IMR-90 (cell line): ENCODE measurements around the gene PTP4A2. TPM values are rescaled to one million over a fixed set of nuclear protein-coding genes. Genes with fewer than 3 reads are reported as not detected.
A peak's percentile ranks its signal among the peaks of the same experiment; 100 is the strongest.

ENCODE experiments used
- ATAC-seq: fragments of 200-7000 bp; cut with Tn5 transposase; 2 replicates; pipeline ENCODE4 v1.9.1; 2020; ENCODE audit warnings: low read depth, mild to moderate bottlenecking, moderate library complexity
- BruUV-seq: library from RNA; stranded (reverse); fragments of 400-500 nt; replicated peaks from 2 replicates; lab custom pipeline; 2021; lab: Mats Ljungman, UMichigan
- CTCF ChIA-PET: fragments of 300-600 bp; formaldehyde crosslinking; extraction: SDS; loops from one replicate; lab custom pipeline; 2021; ENCODE audit warnings: antibody characterized with exemption; lab: Yijun Ruan, JAX
- POLR2A ChIA-PET: fragments of 300-600 bp; sonication (Branson Sonifier 250); formaldehyde crosslinking; loops from one replicate; lab custom pipeline; 2022; ENCODE audit warnings: antibody characterized with exemption; ENCODE audit not compliant: unreplicated experiment; lab: Charles Lee
- DNase-seq: peaks from one replicate; pipeline ENCODE4 v3.0.0; 2013
- H2AFZ ChIP-seq: replicated peaks from 2 replicates; pipeline ENCODE3; 2013; ENCODE audit warnings: low read length, mild to moderate bottlenecking; ENCODE audit not compliant: poor library complexity
- H2AK5ac ChIP-seq: 2 replicates; pipeline ENCODE4 v1.6.1; 2013; ENCODE audit warnings: low read depth, low read length, inconsistent platforms
- H2AK9ac ChIP-seq: replicated peaks from 2 replicates; pipeline ENCODE3; 2013; ENCODE audit warnings: mild to moderate bottlenecking, low read depth, low read length, moderate library complexity; ENCODE audit not compliant: poor library complexity
- H2BK120ac ChIP-seq: 2 replicates; pipeline ENCODE4 v1.6.1; 2013; ENCODE audit warnings: low read depth, low read length, inconsistent platforms
- H2BK15ac ChIP-seq: 3 replicates; pipeline ENCODE4 v1.6.1; 2013; ENCODE audit warnings: low read depth, low read length, inconsistent platforms
- H2BK20ac ChIP-seq: 2 replicates; pipeline ENCODE4 v1.6.1; 2013; ENCODE audit warnings: low read depth, mild to moderate bottlenecking, inconsistent platforms, low read length, moderate library complexity
- H2BK5ac ChIP-seq: 2 replicates; pipeline ENCODE4 v1.6.1; 2013; ENCODE audit warnings: mild to moderate bottlenecking, low read depth, low read length, inconsistent platforms; ENCODE audit not compliant: poor library complexity, severe bottlenecking
- H3K14ac ChIP-seq: replicated peaks from 2 replicates; pipeline ENCODE4 v1.6.1; 2013; ENCODE audit warnings: low read depth, low read length, inconsistent platforms
- H3K18ac ChIP-seq: 2 replicates; pipeline ENCODE4 v1.6.1; 2013; ENCODE audit warnings: low read depth, low read length, control low read depth
- H3K23ac ChIP-seq: 2 replicates; pipeline ENCODE4 v1.6.1; 2013; ENCODE audit warnings: low read depth, low read length, inconsistent platforms
- H3K27ac ChIP-seq: 2 replicates; pipeline ENCODE4 v1.5.1; 2013; ENCODE audit warnings: mild to moderate bottlenecking, control low read depth, low read length; ENCODE audit not compliant: insufficient read depth
- H3K27me3 ChIP-seq: 2 replicates; pipeline ENCODE4 v1.6.1; 2013; ENCODE audit warnings: low read length; ENCODE audit not compliant: control insufficient read depth, insufficient read depth
- H3K36me3 ChIP-seq: 2 replicates; pipeline ENCODE4 v1.6.1; 2013; ENCODE audit warnings: low read length, mixed read lengths; ENCODE audit not compliant: control insufficient read depth, insufficient read depth
- H3K4ac ChIP-seq: 2 replicates; pipeline ENCODE4 v1.6.1; 2013; ENCODE audit warnings: low read depth, low read length, inconsistent platforms
- H3K4me1 ChIP-seq: 2 replicates; pipeline ENCODE4 v1.6.1; 2013; ENCODE audit warnings: low read length, mixed read lengths; ENCODE audit not compliant: control insufficient read depth, insufficient read depth
- H3K4me2 ChIP-seq: 2 replicates; pipeline ENCODE4 v1.6.1; 2013; ENCODE audit warnings: low read depth, mild to moderate bottlenecking, control low read depth, low read length, moderate library complexity
- H3K4me3 ChIP-seq: 2 replicates; pipeline ENCODE4 v1.5.1; 2013; ENCODE audit warnings: low read depth, mild to moderate bottlenecking, control low read depth, low read length, moderate library complexity; ENCODE audit not compliant: insufficient read depth
- H3K56ac ChIP-seq: 2 replicates; pipeline ENCODE4 v1.6.1; 2013; ENCODE audit warnings: low read length, inconsistent platforms; ENCODE audit not compliant: insufficient read depth; ENCODE audit errors: extremely low read depth
- H3K79me1 ChIP-seq, 2 experiments: 2 replicates each; pipeline ENCODE4 v1.6.1; 2013; ENCODE audit warnings: low read length in 2 of 2, inconsistent platforms in 1 of 2, low read depth in 1 of 2
- H3K9ac ChIP-seq: 2 replicates; pipeline ENCODE4 v1.6.1; 2013; ENCODE audit warnings: low read depth, low read length, control low read depth
- H3K9me1 ChIP-seq: 2 replicates; pipeline ENCODE4 v1.6.1; 2013; ENCODE audit warnings: low read length, inconsistent platforms; ENCODE audit not compliant: insufficient read depth
- H3K9me3 ChIP-seq: 2 replicates; pipeline ENCODE4 v1.6.1; 2013; ENCODE audit warnings: low read length; ENCODE audit not compliant: control insufficient read depth, insufficient read depth
- H4K20me1 ChIP-seq: 2 replicates; pipeline ENCODE4 v1.6.1; 2013; ENCODE audit warnings: low read length, inconsistent platforms; ENCODE audit not compliant: insufficient read depth
- H4K5ac ChIP-seq: 2 replicates; pipeline ENCODE4 v1.6.1; 2013; ENCODE audit warnings: mild to moderate bottlenecking, low read depth, low read length, control low read depth
- H4K8ac ChIP-seq, 2 experiments: 2 replicates each; pipeline ENCODE4 v1.6.1; 2013; ENCODE audit warnings: low read depth in 2 of 2, low read length in 2 of 2, control low read depth in 1 of 2, inconsistent platforms in 1 of 2
- H4K91ac ChIP-seq: 2 replicates; pipeline ENCODE4 v1.6.1; 2013; ENCODE audit warnings: low read depth, low read length, inconsistent platforms; ENCODE audit not compliant: insufficient read depth
- ELK1 ChIP-seq: fragments of 150-350 bp; IDR thresholded peaks from 2 replicates; pipeline ENCODE4 v1.6.1; 2016; ENCODE audit warnings: low read depth, mild to moderate bottlenecking, low read length, moderate library complexity, borderline replicate concordance
- FOS ChIP-seq: fragments of 150-350 bp; IDR thresholded peaks from 2 replicates; pipeline ENCODE4 v1.6.1; 2016; ENCODE audit warnings: low read depth, low read length
- POLR2A ChIP-seq: IDR thresholded peaks from 2 replicates; pipeline ENCODE4 v1.6.1; 2012; ENCODE audit warnings: mild to moderate bottlenecking, low read depth, low read length
- WGBS, 2 experiments: methylation state at CpG; one replicate each; pipeline versions ENCODE4 v1.1.5 to v1.1.7; 2013; ENCODE audit warnings: missing lambda C conversion rate in 2 of 2; ENCODE audit not compliant: insufficient read length in 1 of 2; ENCODE audit errors: extremely low coverage in 2 of 2; 5-methylcytosine and 5-hydroxymethylcytosine counted together
- dilution Hi-C: fragments of 300-500 bp; cut with HindIII; formaldehyde crosslinking; loops from one replicate; pipeline ENCODE4 v1.14.3; 2018; ENCODE audit warnings: low sequenced_read_pairs; ENCODE audit not compliant: unreplicated experiment
- in situ Hi-C: fragments of 300-500 bp; cut with MboI; formaldehyde crosslinking; loops from 3 replicates; pipeline ENCODE4 v1.14.3; 2019; ENCODE audit warnings: low sequenced_read_pairs, inconsistent platforms, mixed read lengths
- intact Hi-C: fragments of 100-400 bp; cut with micrococcal nuclease; formaldehyde crosslinking; loops from 2 replicates; pipeline ENCODE4 v1.10.0; 2022
- polyA plus RNA-seq, 3 experiments: library from polyadenylated mRNA; depleted of rRNA; stranded (reverse); fragments of >200 nt; gene quantifications; 2 replicates each; pipeline ENCODE4 v1.2.3, GENCODE V29; 2012; ENCODE audit warnings: low replicate concordance in 1 of 3
- total RNA-seq: library from RNA; depleted of rRNA; stranded (reverse); fragments of >200 nt; gene quantifications from 2 replicates; pipeline ENCODE4 v1.2.3, GENCODE V29; 2012

Gene PTP4A2
- total and polyA plus RNA-seq, 2 of the 4 experiments (the other 2 are of a cell fraction): 135 to 328 TPM

GRCh38 chr1:31934706-31935629, 3.2 kb downstream of the PTP4A2 start:
- Histone ChIP-seq H3K36me3 (no peaks in the 10 kb centered on the region), H3K14ac (no peak overlapping the region), H3K9me3 (no peaks in the 10 kb centered on the region), H3K9me1 (peaks cover 20% of the 10 kb centered on the region), H3K4me1 (peaks cover 25% of the 10 kb centered on the region), H4K91ac (no peak overlapping the region; the same call in 1 of the 2 replicates), H2BK15ac (no peak overlapping the region), H2AFZ (no peak overlapping the region), H3K9ac (peak overlapping the region; percentile 8; the same call in 1 of the 2 replicates), H4K5ac (no peak overlapping the region), H4K20me1 (peaks cover 75% of the 10 kb centered on the region), H2BK5ac (peak overlapping the region; percentile 52), H4K8ac (peak overlapping the region in 1 of 2 experiments; percentile 61; a peak in 1 of 4 replicates), H3K27ac (peak overlapping the region; percentile 30), H2AK5ac (no peak overlapping the region), H2AK9ac (peak overlapping the region; percentile 45), H3K27me3 (no peaks in the 10 kb centered on the region), H3K18ac (peak overlapping the region; percentile 16; the same call in 1 of the 2 replicates), H3K4me2 (peak overlapping the region; percentile 76), H2BK20ac (no peak overlapping the region), H3K4ac (peak overlapping the region; percentile 38), H2BK120ac (peak overlapping the region; percentile 30; the same call in 1 of the 2 replicates), H3K79me1 (peaks cover 4 to 36% of the 10 kb centered on the region in 2 experiments; a peak in 2 of 4 replicates), H3K4me3 (peak overlapping the region; percentile 2), H3K56ac (no peak overlapping the region), H3K23ac (peak overlapping the region; percentile 26)
- ATAC-seq (0 out of 2 replicates have a peak, but pooled peaks have one; percentile 1), DNase-seq (peak; percentile 70)
- ChIA-PET CTCF (interaction anchor here (0.6 to 1.8 kb wide), 4 partner anchors 9 to 128 kb away, joined by 3 to 8 read pairs (median 4); no protein-coding TSS in a partner anchor), POLR2A (interaction anchor here (0.6 to 0.7 kb wide), 2 partner anchors 10 to 23 kb away, joined by 3 read pairs; no protein-coding TSS in a partner anchor)
- intact Hi-C loops (loop anchor here (1.0 kb wide), 1 partner anchor 29 kb away; no protein-coding TSS in a partner anchor), dilution Hi-C loops (no loop called here), in situ Hi-C loops (no loop called here)
- TSS peak; percentile 23 for BruUV-seq
- TF ChIP-seq ELK1 (no peak), FOS (0 out of 2 replicates have a peak, but pooled peaks have one; percentile 33), POLR2A (peak; percentile 20; the same call in 1 of the 2 replicates)
- 75% methylated on average over 2 of the region's 8 CpGs; no CpG with 5 or more reads in 1 of the 2 experiments for whole genome bisulfite sequencing, 2 experiments
